Liver (tissue), 3 donors: ENCODE data around the gene CXXC4.

ENCODE experiments used
- ATF3 ChIP-seq: IDR thresholded peaks from 2 replicates; pipeline ENCODE4 v1.6.1; 2016; ENCODE audit warnings: antibody characterized with exemption
- CTCF ChIP-seq: fragments of 150-350 bp; IDR thresholded peaks from 2 replicates; pipeline ENCODE4 v1.5.1; 2017; ENCODE audit warnings: improper control_type of control experiment, low read depth, low read length; ENCODE audit not compliant: missing input control
- FOXA1 ChIP-seq: IDR thresholded peaks from 2 replicates; pipeline ENCODE4 v1.6.1; 2016; ENCODE audit warnings: antibody characterized with exemption
- GABPA ChIP-seq, 2 donors: IDR thresholded peaks in 1 of 2; conservative IDR thresholded peaks in 1 of 2; 2 replicates each; pipeline ENCODE4 v1.6.1; 2016; ENCODE audit warnings: antibody characterized with exemption in 2 of 2, mild to moderate bottlenecking in 1 of 2, moderate library complexity in 1 of 2
- HNF4A ChIP-seq, 2 donors: conservative IDR thresholded peaks; 2 replicates each; pipeline ENCODE4 v1.6.1; 2016; ENCODE audit warnings: antibody characterized with exemption in 2 of 2, mild to moderate bottlenecking in 2 of 2
- JUND ChIP-seq, 2 donors: IDR thresholded peaks; 2 replicates each; pipeline ENCODE4 v1.6.1; 2016; ENCODE audit warnings: antibody characterized with exemption in 2 of 2
- MAX ChIP-seq: IDR thresholded peaks from 2 replicates; pipeline ENCODE4 v1.6.1; 2016; ENCODE audit warnings: antibody characterized with exemption
- NR2F2 ChIP-seq: IDR thresholded peaks from 2 replicates; pipeline ENCODE4 v1.6.1; 2016; ENCODE audit warnings: antibody characterized with exemption
- RXRA ChIP-seq, 2 donors: IDR thresholded peaks; 2 replicates each; pipeline ENCODE4 v1.6.1; 2017 to 2018; ENCODE audit warnings: antibody characterized with exemption in 2 of 2, mild to moderate bottlenecking in 1 of 2
- TAF1 ChIP-seq: conservative IDR thresholded peaks from 2 replicates; pipeline ENCODE4 v1.6.1; 2016; ENCODE audit warnings: antibody characterized with exemption, mild to moderate bottlenecking
- YY1 ChIP-seq: IDR thresholded peaks from 2 replicates; pipeline ENCODE4 v1.6.1; 2016; ENCODE audit warnings: antibody characterized with exemption, mild to moderate bottlenecking
- TF ChIP-seq, protein P1 (sequence below): IDR thresholded peaks from 2 replicates; pipeline ENCODE4 v1.6.1; 2016; ENCODE audit warnings: antibody characterized with exemption, mild to moderate bottlenecking
- donor health status: healthy.
- donor health status: healthy.

GRCh38 chr4:104424475-104424941 is 70.2 kb downstream of the CXXC4 start:
- TF ChIP-seq CTCF (no peak), YY1 (no peak), TAF1 (no peak), MAX (no peak), JUND (IDR thresholded peaks at IDR 0.05) (no peak), RXRA (IDR thresholded peaks at IDR 0.05) (no peak), HNF4A (conservative IDR thresholded peaks at IDR 0.05) (no peak), GABPA (IDR thresholded peaks at IDR 0.05 in 1 of 2, conservative IDR thresholded peaks at IDR 0.05 in 1 of 2) (no peak), ATF3 (no peak), NR2F2 (no peak), FOXA1 (no peak)
- TF ChIP-seq, protein P1, sequence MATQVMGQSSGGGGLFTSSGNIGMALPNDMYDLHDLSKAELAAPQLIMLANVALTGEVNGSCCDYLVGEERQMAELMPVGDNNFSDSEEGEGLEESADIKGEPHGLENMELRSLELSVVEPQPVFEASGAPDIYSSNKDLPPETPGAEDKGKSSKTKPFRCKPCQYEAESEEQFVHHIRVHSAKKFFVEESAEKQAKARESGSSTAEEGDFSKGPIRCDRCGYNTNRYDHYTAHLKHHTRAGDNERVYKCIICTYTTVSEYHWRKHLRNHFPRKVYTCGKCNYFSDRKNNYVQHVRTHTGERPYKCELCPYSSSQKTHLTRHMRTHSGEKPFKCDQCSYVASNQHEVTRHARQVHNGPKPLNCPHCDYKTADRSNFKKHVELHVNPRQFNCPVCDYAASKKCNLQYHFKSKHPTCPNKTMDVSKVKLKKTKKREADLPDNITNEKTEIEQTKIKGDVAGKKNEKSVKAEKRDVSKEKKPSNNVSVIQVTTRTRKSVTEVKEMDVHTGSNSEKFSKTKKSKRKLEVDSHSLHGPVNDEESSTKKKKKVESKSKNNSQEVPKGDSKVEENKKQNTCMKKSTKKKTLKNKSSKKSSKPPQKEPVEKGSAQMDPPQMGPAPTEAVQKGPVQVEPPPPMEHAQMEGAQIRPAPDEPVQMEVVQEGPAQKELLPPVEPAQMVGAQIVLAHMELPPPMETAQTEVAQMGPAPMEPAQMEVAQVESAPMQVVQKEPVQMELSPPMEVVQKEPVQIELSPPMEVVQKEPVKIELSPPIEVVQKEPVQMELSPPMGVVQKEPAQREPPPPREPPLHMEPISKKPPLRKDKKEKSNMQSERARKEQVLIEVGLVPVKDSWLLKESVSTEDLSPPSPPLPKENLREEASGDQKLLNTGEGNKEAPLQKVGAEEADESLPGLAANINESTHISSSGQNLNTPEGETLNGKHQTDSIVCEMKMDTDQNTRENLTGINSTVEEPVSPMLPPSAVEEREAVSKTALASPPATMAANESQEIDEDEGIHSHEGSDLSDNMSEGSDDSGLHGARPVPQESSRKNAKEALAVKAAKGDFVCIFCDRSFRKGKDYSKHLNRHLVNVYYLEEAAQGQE: no peak
